ENCODE measurements around the gene CACNA1D. TPM values are rescaled to one million over a fixed set of nuclear protein-coding genes. Genes with fewer than 3 reads are reported as not detected.

The CACNA1D gene
- total RNA-seq, 1 experiment from 2014 or later = 1.1 TPM

DNA sequence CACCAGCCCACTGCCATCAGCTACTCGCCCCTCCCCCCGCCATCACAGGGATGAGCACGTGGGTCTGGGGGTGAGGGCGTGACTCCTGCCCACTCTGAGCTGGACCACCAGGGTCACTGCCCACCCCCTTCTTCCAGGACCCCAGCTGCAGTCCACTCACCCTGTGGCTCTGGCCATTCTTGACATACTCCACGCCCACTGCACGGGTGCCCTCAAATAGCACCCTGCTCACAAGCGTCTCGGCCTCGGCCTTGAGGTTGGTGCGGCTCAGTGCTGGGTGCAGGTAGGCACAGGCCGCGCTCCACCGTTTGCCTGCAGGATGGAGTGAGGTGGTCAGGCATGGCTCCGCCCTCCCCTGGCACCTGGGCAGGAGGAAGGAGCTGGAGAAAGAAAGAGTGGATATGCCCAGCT, 327.9 kb downstream of the CACNA1D start:
- Histone ChIP-seq H3K4me2 (ENCODE audit: low read length) (no peak overlapping the region), H3K79me2 (ENCODE audit: insufficient read depth, low read length) (no peaks in the 10 kb centered on the region), H3K9ac (ENCODE audit: low read length) (no peak overlapping the region), H3K9me2 (ENCODE audit: insufficient read depth) (no peaks in the 10 kb centered on the region), H3K4me1 (ENCODE audit: control insufficient read depth in 1 of 2, insufficient read depth in 2 of 2, low read length in 2 of 2) (no peaks in the 10 kb centered on the region), H3K27me3 (ENCODE audit: insufficient read depth, low read length) (no peaks in the 10 kb centered on the region), H3K27ac (ENCODE audit: low read depth, low read length) (no peak overlapping the region), H3K4me3 (replicated peaks in 1 of 2; ENCODE audit: low read depth in 1 of 2, low read length in 2 of 2) (no peak overlapping the region), H3K9me3 (ENCODE audit: control insufficient read depth in 1 of 2, insufficient read depth in 1 of 2, low read depth in 1 of 2, low read length in 2 of 2) (no peaks in the 10 kb centered on the region), H3K36me3 (ENCODE audit: control insufficient read depth in 1 of 2, insufficient read depth in 2 of 2, low read length in 2 of 2) (no peaks in the 10 kb centered on the region; a peak in 1 of 4 replicates), H2AFZ (ENCODE audit: low read depth, low read length, poor library complexity, severe bottlenecking) (no peak overlapping the region), H4K20me1 (ENCODE audit: insufficient read depth) (no peaks in the 10 kb centered on the region)
- CTCF ChIA-PET = no interaction called here
- intact Hi-C loops (cut with micrococcal nuclease) = no loop called here
- RAD21 ChIA-PET (ENCODE audit: low non-redundant PET in 1 of 2, low total read pairs in 2 of 2, uncharacterized antibody in 2 of 2, unreplicated experiment in 2 of 2) = no interaction called here
- TF ChIP-seq SRF (IDR thresholded peaks at IDR 0.05; ENCODE audit: low read depth) (no peak), FOSL1 (IDR thresholded peaks at IDR 0.05; ENCODE audit: low read depth) (no peak)
- BruUV-seq (replicated peaks) = no TSS peak
- no peak for ATAC-seq
- POLR2A ChIA-PET = no interaction called here
- no peak for DNase-seq (ENCODE audit: low read depth, low spot score)

GRCh38 chr3:53823026-53823955, 328.9 kb downstream of the CACNA1D start:
- POLR2A ChIA-PET = no interaction called here
- CTCF ChIA-PET = no interaction called here
- no peaks in the 10 kb centered on the region for H3K4me1 ChIP-seq (ENCODE audit: control insufficient read depth in 1 of 2, insufficient read depth in 2 of 2, low read length in 2 of 2)

More at GRCh38 chr3:53823026-53823955, 328.9 kb downstream of the CACNA1D start:
- no peak for TF ChIP-seq SP1 (IDR thresholded peaks at IDR 0.05; ENCODE audit: low read depth)
- no peak for TF ChIP-seq ZFX (IDR thresholded peaks at IDR 0.05)
- no peak for TF ChIP-seq REST (IDR thresholded peaks at IDR 0.05; ENCODE audit: low read depth)
- no peak overlapping the region for H3K9ac ChIP-seq (ENCODE audit: low read length)
- no peaks in the 10 kb centered on the region for H3K9me2 ChIP-seq (ENCODE audit: insufficient read depth)
- BruUV-seq (replicated peaks) = no TSS peak
- intact Hi-C loops (cut with micrococcal nuclease) = no loop called here
- no peaks in the 10 kb centered on the region for H3K79me2 ChIP-seq (ENCODE audit: insufficient read depth, low read length)
- H4K20me1 ChIP-seq (ENCODE audit: insufficient read depth) = no peaks in the 10 kb centered on the region
- DNase-seq (ENCODE audit: low read depth, low spot score) = no peak
- no peak overlapping the region for H2AFZ ChIP-seq (ENCODE audit: low read depth, low read length, poor library complexity, severe bottlenecking)
- RAD21 ChIA-PET (ENCODE audit: low non-redundant PET in 1 of 2, low total read pairs in 2 of 2, uncharacterized antibody in 2 of 2, unreplicated experiment in 2 of 2) = no interaction called here
- no peaks in the 10 kb centered on the region; a peak in 1 of 4 replicates for H3K36me3 ChIP-seq (ENCODE audit: control insufficient read depth in 1 of 2, insufficient read depth in 2 of 2, low read length in 2 of 2)
- H3K27ac ChIP-seq (ENCODE audit: low read depth, low read length) = no peak overlapping the region
- no peaks in the 10 kb centered on the region for H3K27me3 ChIP-seq (ENCODE audit: insufficient read depth, low read length)
- H3K4me3 ChIP-seq (replicated peaks in 1 of 2; ENCODE audit: low read depth in 1 of 2, low read length in 2 of 2) = no peak overlapping the region
- no peak overlapping the region for H3K4me2 ChIP-seq (ENCODE audit: low read length)
- H3K9me3 ChIP-seq (ENCODE audit: control insufficient read depth in 1 of 2, insufficient read depth in 1 of 2, low read depth in 1 of 2, low read length in 2 of 2) = no peaks in the 10 kb centered on the region
- ATAC-seq = peak; percentile 60; the same call in 1 of the 2 replicates

Data from HCT116 (cell line).